Psoas muscle (tissue), 8 donors: Measurements from ENCODE around the gene MEX3D. TPM values are rescaled to one million over a fixed set of nuclear protein-coding genes. Genes with fewer than 3 reads are reported as not detected.
A peak's percentile ranks its signal among the peaks of the same experiment; 100 is the strongest.

Experiments
- ATAC-seq, 4 donors: fragments of 200-7000 bp; cut with Tn5 transposase; one replicate each; pipeline ENCODE4 v1.9.1; 2020; ENCODE audit warnings: moderate library complexity in 3 of 4, mild to moderate bottlenecking in 2 of 4
- DNase-seq, 2 donors: peaks; one replicate each; pipeline ENCODE4 v3.0.0-alpha.2; 2020
- H3K27ac ChIP-seq: fragments of 200-600 bp; one replicate; pipeline ENCODE4 v1.8.0; 2022
- H3K27me3 ChIP-seq, 3 donors: fragments of 200-600 bp in 1 of 3; one replicate each; pipeline versions ENCODE4 v1.6.1 to v1.8.0; 2013 to 2022; ENCODE audit warnings: low read length in 2 of 3, mild to moderate bottlenecking in 2 of 3, moderate library complexity in 1 of 3; ENCODE audit not compliant: insufficient read depth in 3 of 3
- H3K36me3 ChIP-seq, 2 donors: fragments of 200-600 bp in 1 of 2; one replicate each; pipeline versions ENCODE4 v1.6.1 to v1.8.0; 2013 to 2022; ENCODE audit warnings: low read depth in 1 of 2, mild to moderate bottlenecking in 1 of 2, moderate library complexity in 1 of 2; ENCODE audit not compliant: insufficient read depth in 1 of 2
- H3K4me1 ChIP-seq: fragments of 200-600 bp; one replicate; pipeline ENCODE4 v1.8.0; 2022
- H3K4me3 ChIP-seq: fragments of 200-600 bp; one replicate; pipeline ENCODE4 v1.8.0; 2022; ENCODE audit warnings: mild to moderate bottlenecking
- H3K9me3 ChIP-seq: fragments of 200-600 bp; one replicate; pipeline ENCODE4 v1.8.0; 2022
- WGBS, 3 donors: extraction: QIAGEN DNeasy Blood & Tissue Kit; methylation state at CpG; one replicate each; pipeline versions ENCODE4 v1.1.6 to v1.1.7; 2013; 5-methylcytosine and 5-hydroxymethylcytosine counted together
- intact Hi-C, 2 donors: fragments of 100-400 bp; cut with DNase I; formaldehyde crosslinking; loops; one replicate each; pipeline versions ENCODE4 v1.11.0 to v1.14.2; 2022
- polyA plus RNA-seq, 3 donors: library from polyadenylated mRNA; stranded (reverse); fragments of 200-250 nt; gene quantifications; one replicate each; pipeline ENCODE4 v1.2.3, GENCODE V29; 2013
- total RNA-seq, 4 donors: library from RNA; stranded (reverse); fragmentation: NEBNext Ultra II Directional in 2 of 4; extraction: Animal tissue kit (Norgen Biotek cat#: 25700) in 2 of 4; gene quantifications; one replicate each; pipeline versions ENCODE4 v1.2.1 to v1.2.4, GENCODE V29; 2021 to 2023
- TF ChIP-seq, protein P1 (sequence below): fragments of 200-600 bp; IDR thresholded peaks from one replicate; pipeline ENCODE4 v1.8.0; 2022; ENCODE audit warnings: antibody characterized with exemption
- donor health status: healthy with polysubstance abuse.
- donor health status: DM: no; HTN: no; CAD: no; lungs with moderate emphysema.
- donor health status: Bipolar disorder and iron deficiency.
- donor health status: healthy.
- donor health status: DM: yes; HTN: yes; CAD: no.
- donor health status: DM: no; HTN: no; CAD: no.
- donor health status: DM: no; HTN: no; CAD: no.
- donor health status: DM: yes; HTN: yes; CAD: no.

MEX3D gene
- total and polyA plus RNA-seq, 7 donors = 0.70 to 3.7 (median 2.5) TPM

- Histone ChIP-seq H3K9me3 (no peaks in the 10 kb centered on the region), H3K27ac (no peak overlapping the region), H3K27me3 (peaks cover 0 to 4% (median 3%) of the 10 kb centered on the region in 3 donors), H3K4me1 (no peaks in the 10 kb centered on the region), H3K4me3 (no peak overlapping the region), H3K36me3 (peaks cover 0 to 4% of the 10 kb centered on the region in 2 donors)
- no peak for ATAC-seq
- WGBS, 3 donors = 90% methylated on average over 12 of the region's 12 CpGs
- DNase-seq = no peak
- intact Hi-C loops = no loop called here
- TF ChIP-seq, protein P1, sequence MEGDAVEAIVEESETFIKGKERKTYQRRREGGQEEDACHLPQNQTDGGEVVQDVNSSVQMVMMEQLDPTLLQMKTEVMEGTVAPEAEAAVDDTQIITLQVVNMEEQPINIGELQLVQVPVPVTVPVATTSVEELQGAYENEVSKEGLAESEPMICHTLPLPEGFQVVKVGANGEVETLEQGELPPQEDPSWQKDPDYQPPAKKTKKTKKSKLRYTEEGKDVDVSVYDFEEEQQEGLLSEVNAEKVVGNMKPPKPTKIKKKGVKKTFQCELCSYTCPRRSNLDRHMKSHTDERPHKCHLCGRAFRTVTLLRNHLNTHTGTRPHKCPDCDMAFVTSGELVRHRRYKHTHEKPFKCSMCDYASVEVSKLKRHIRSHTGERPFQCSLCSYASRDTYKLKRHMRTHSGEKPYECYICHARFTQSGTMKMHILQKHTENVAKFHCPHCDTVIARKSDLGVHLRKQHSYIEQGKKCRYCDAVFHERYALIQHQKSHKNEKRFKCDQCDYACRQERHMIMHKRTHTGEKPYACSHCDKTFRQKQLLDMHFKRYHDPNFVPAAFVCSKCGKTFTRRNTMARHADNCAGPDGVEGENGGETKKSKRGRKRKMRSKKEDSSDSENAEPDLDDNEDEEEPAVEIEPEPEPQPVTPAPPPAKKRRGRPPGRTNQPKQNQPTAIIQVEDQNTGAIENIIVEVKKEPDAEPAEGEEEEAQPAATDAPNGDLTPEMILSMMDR = no peak
These were observed 3.2 kb upstream of the MEX3D start for GRCh38 chr19:1571358-1571757.

DNA sequence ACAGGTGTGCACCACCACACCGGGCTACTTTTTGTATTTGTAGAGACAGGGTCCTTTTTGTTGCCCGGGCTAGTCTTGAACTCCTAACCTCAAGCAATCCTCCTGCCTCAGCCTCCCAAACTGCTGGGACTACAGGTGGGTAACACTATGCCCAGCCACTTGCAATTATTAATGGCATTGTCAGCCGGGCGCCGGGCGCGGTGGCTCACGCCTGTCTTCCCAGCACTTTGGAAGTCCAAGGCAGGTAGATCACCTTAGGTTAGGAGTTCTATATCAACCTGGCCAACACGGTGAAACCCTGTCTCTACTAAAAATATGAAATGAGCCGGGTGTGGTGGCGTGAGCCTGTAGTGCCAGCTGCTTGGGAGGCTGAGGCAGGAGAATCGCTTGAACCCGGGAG lies 2.7 kb upstream of the MEX3D start:
- Histone ChIP-seq H3K27me3 (peaks cover 0 to 6% (median 5%) of the 10 kb centered on the region in 3 donors), H3K36me3 (no peaks in the 10 kb centered on the region), H3K9me3 (no peaks in the 10 kb centered on the region), H3K27ac (no peak overlapping the region), H3K4me3 (no peak overlapping the region), H3K4me1 (no peaks in the 10 kb centered on the region)
- TF ChIP-seq, protein P1 = no peak
- ATAC-seq = no peak
- 94 to 96% (median 96%) methylated on average over 13 of the region's 13 CpGs for WGBS, 3 donors
- intact Hi-C loops = no loop called here
- no peak for DNase-seq

DNA sequence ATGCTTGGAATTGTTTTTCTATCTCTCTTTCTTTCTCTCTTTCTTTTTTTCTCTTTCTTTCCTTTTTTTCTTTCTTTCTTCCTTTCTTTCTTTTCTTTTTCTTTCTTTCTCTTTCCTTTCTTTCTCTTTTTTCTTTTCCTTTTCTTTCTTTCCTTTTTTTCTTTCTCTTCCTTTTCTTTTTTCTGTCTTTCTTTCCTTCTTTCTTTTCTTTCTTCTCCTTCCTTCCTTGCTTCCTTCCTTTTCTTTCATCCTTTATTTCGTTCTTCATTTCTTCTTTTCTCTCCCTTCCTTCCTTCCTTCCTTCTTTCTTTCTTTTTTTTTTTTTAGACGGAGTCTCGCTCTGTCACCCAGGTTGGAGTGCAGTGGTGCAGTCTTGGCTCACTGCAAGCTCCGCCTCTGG lies 1.9 kb upstream of the MEX3D start:
- H3K27ac ChIP-seq = no peak overlapping the region
- 75 to 83% (median 80%) methylated on average over 4 of the region's 4 CpGs for WGBS, 3 donors
- no peak overlapping the region for H3K4me3 ChIP-seq
- peaks cover 0 to 7% (median 5%) of the 10 kb centered on the region in 3 donors for H3K27me3 ChIP-seq
- H3K9me3 ChIP-seq = no peaks in the 10 kb centered on the region
- no peaks in the 10 kb centered on the region for H3K4me1 ChIP-seq
- DNase-seq = no peak
- TF ChIP-seq, protein P1 = no peak
- intact Hi-C loops = no loop called here
- H3K36me3 ChIP-seq = no peaks in the 10 kb centered on the region
- ATAC-seq = no peak

- Histone ChIP-seq H3K4me1 (no peaks in the 10 kb centered on the region), H3K36me3 (no peaks in the 10 kb centered on the region), H3K27ac (no peak overlapping the region), H3K27me3 (peaks cover 0 to 7% (median 5%) of the 10 kb centered on the region in 3 donors), H3K9me3 (no peaks in the 10 kb centered on the region), H3K4me3 (no peak overlapping the region)
- TF ChIP-seq, protein P1 = no peak
- DNase-seq = no peak
- no peak for ATAC-seq
- WGBS, 3 donors = 0% methylated on average over 12 to 70 of the region's 73 CpGs; no CpG with 5 or more reads in 1 of the 3 donors
- intact Hi-C loops = no loop called here
These were observed 287 bp downstream of the MEX3D start for GRCh38 chr19:1567848-1568227.

DNA sequence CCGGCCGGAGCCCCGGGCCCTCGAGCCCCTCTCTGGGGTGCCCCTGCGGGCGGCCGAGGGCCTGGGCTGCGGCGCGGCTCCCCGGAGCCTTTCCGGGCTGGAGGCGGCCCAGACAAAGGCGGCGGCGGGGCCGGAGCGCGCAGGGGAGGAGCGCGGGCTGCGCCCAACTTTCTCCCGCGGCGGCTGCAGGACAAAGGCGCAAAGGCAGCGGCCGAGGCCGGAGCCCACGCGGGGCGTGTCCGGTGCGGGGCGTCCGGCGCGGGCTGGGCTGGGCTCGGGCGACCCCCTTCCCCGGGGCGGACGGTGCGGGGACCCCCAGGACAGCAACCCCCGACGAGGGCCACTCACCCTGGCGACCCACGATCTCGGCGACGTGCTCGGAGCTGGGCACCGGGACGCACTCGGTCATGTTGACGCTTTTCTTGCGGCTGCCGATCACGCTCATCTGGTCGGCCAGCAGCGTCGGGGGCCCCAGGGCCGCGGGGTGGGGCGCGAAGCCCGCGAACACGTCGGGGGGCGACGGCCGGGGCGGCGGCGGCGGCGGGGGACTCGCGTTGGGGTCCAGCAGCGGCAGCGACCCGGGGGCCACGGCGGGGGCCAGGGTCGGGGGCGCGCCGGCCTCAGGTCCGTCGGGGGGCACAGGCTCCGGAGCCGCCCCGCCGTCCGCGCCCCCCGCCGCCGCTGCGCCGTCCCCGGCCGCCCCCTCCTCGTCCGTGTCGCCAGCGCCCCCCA lies 843 bp downstream of the MEX3D start:
- 1% methylated on average over 31 to 108 of the region's 108 CpGs for WGBS, 3 donors
- DNase-seq (no peak), ATAC-seq (no peak)
- TF ChIP-seq, protein P1 = no peak
- Histone ChIP-seq H3K36me3 (no peaks in the 10 kb centered on the region), H3K27ac (peak overlapping the region; percentile 46), H3K9me3 (no peaks in the 10 kb centered on the region), H3K4me1 (no peaks in the 10 kb centered on the region), H3K27me3 (peaks cover 0 to 7% (median 5%) of the 10 kb centered on the region in 3 donors), H3K4me3 (peak overlapping the region; percentile 67)
- intact Hi-C loops = no loop called here
